WTC11 (cell line): ENCODE data around the gene ROBO1.

Experiments used
- ATF3 ChIP-seq: sonication (generic); formaldehyde crosslinking; conservative IDR thresholded peaks from 2 replicates; pipeline ENCODE4 v1.8.1; 2022; ENCODE audit warnings: mild to moderate bottlenecking, missing genetic modification reagents
- CTCF ChIP-seq: fragments of 200-600 bp; IDR thresholded peaks from 2 replicates; pipeline ENCODE4 v1.8.0; 2022; ENCODE audit warnings: antibody characterized with exemption
- E2F1 ChIP-seq: sonication (generic); formaldehyde crosslinking; IDR thresholded peaks from 2 replicates; pipeline ENCODE4 v1.8.0; 2022; ENCODE audit warnings: mild to moderate bottlenecking, missing genetic modification reagents
- FOXP4 ChIP-seq: sonication (generic); formaldehyde crosslinking; IDR thresholded peaks from 2 replicates; pipeline ENCODE4 v1.8.0; 2022; ENCODE audit warnings: mild to moderate bottlenecking, missing genetic modification reagents
- NFATC4 ChIP-seq: fragments of 250-450 bp; sonication (Bioruptor Pico); IDR thresholded peaks from 2 replicates; pipeline ENCODE4 v1.9.0; 2021; ENCODE audit warnings: mild to moderate bottlenecking
- SP1 ChIP-seq: sonication (generic); formaldehyde crosslinking; conservative IDR thresholded peaks from 2 replicates; pipeline ENCODE4 v1.8.1; 2022; ENCODE audit warnings: missing genetic modification reagents

GRCh38 chr3:78666470-78666800, 1101.4 kb downstream of the ROBO1 start:
- TF ChIP-seq CTCF (no peak), E2F1 (CRISPR knock-in tag) (no peak), SP1 (CRISPR knock-in tag) (no peak), FOXP4 (no peak), NFATC4 (CRISPR knock-in tag) (no peak), ATF3 (CRISPR knock-in tag) (no peak)
